Colonic mucosa (tissue), 4 donors: ENCODE measurements around the gene CNFN. TPM values are rescaled to one million over a fixed set of nuclear protein-coding genes. Genes with fewer than 3 reads are reported as not detected.

Source experiments
- DNase-seq: peaks from one replicate; pipeline ENCODE4 v3.0.0-alpha.2; 2020
- H3K27ac ChIP-seq: fragments of 200-600 bp; one replicate; pipeline ENCODE4 v1.8.0; 2021
- H3K27me3 ChIP-seq: fragments of 200-600 bp; one replicate; pipeline ENCODE4 v1.8.0; 2021
- H3K36me3 ChIP-seq: fragments of 200-600 bp; one replicate; pipeline ENCODE4 v1.8.0; 2021
- H3K4me1 ChIP-seq: fragments of 200-600 bp; one replicate; pipeline ENCODE4 v1.8.0; 2021; ENCODE audit warnings: mild to moderate bottlenecking
- H3K4me3 ChIP-seq: fragments of 200-600 bp; one replicate; pipeline ENCODE4 v1.8.0; 2021
- H3K9ac ChIP-seq, 2 donors: one replicate each; pipeline ENCODE4 v1.7.0; 2013; ENCODE audit warnings: control low read depth in 2 of 2, low read depth in 2 of 2, low read length in 2 of 2
- H3K9me3 ChIP-seq: fragments of 200-600 bp; one replicate; pipeline ENCODE4 v1.8.0; 2021
- CTCF ChIP-seq: fragments of 200-600 bp; IDR thresholded peaks from one replicate; pipeline ENCODE4 v1.8.0; 2022; ENCODE audit warnings: antibody characterized with exemption, mild to moderate bottlenecking
- intact Hi-C: fragments of 100-400 bp; cut with DNase I; formaldehyde crosslinking; loops from one replicate; pipeline ENCODE4 v1.14.1; 2022
- total RNA-seq, 2 donors: library from RNA; stranded (reverse); fragmentation: NEBNext Ultra II Directional in 1 of 2; extraction: Animal tissue kit (Norgen Biotek cat#: 25700) in 1 of 2; gene quantifications; one replicate each; pipeline ENCODE4 v1.2.1, GENCODE V29; 2021
- donor health status: healthy.
- donor health status: DM: no; HTN: no; CAD: no.
- donor health status: DM: no; HTN: no; CAD: no.

CNFN gene
- total RNA-seq, 2 donors from 2014 or later: 4.7 to 5.5 TPM

GRCh38 chr19:42353341-42354015 lies 36.6 kb downstream of the CNFN start:
- intact Hi-C loops: no loop called here
- H3K36me3 ChIP-seq: no peaks in the 10 kb centered on the region
- DNase-seq: no peak

GRCh38 chr19:42352301-42353259 lies 37.5 kb downstream of the CNFN start:
- Histone ChIP-seq H3K4me1 (no peaks in the 10 kb centered on the region), H3K9me3 (no peaks in the 10 kb centered on the region), H3K27me3 (no peaks in the 10 kb centered on the region), H3K4me3 (no peak overlapping the region), H3K36me3 (no peaks in the 10 kb centered on the region), H3K27ac (no peak overlapping the region), H3K9ac (no peak overlapping the region)
- no peak for DNase-seq
- no peak for TF ChIP-seq CTCF
- intact Hi-C loops: no loop called here

More at GRCh38 chr19:42353341-42354015, 36.6 kb downstream of the CNFN start:
- no peaks in the 10 kb centered on the region for H3K9me3 ChIP-seq
- H3K27me3 ChIP-seq: no peaks in the 10 kb centered on the region
- no peak overlapping the region for H3K9ac ChIP-seq
- no peak for TF ChIP-seq CTCF
- H3K4me3 ChIP-seq: no peak overlapping the region
- no peaks in the 10 kb centered on the region for H3K4me1 ChIP-seq
- H3K27ac ChIP-seq: no peak overlapping the region

GRCh38 chr19:42351079-42351735 lies 38.9 kb downstream of the CNFN start:
- no peak overlapping the region for H3K9ac ChIP-seq
- H3K27me3 ChIP-seq: no peaks in the 10 kb centered on the region
- H3K27ac ChIP-seq: no peak overlapping the region
- no peaks in the 10 kb centered on the region for H3K9me3 ChIP-seq
- no peak overlapping the region for H3K4me3 ChIP-seq
- no peaks in the 10 kb centered on the region for H3K4me1 ChIP-seq
- intact Hi-C loops: no loop called here
- no peak for DNase-seq
- TF ChIP-seq CTCF: no peak
- H3K36me3 ChIP-seq: no peaks in the 10 kb centered on the region

GRCh38 chr19:42350417-42350816 lies 39.7 kb downstream of the CNFN start:
- H3K27ac ChIP-seq: no peak overlapping the region

More at GRCh38 chr19:42350417-42350816, 39.7 kb downstream of the CNFN start:
- no peaks in the 10 kb centered on the region for H3K27me3 ChIP-seq
- no peak for TF ChIP-seq CTCF
- no peaks in the 10 kb centered on the region for H3K4me1 ChIP-seq
- intact Hi-C loops: no loop called here
- no peak overlapping the region for H3K9ac ChIP-seq
- no peak for DNase-seq
- H3K36me3 ChIP-seq: no peaks in the 10 kb centered on the region
- H3K9me3 ChIP-seq: no peaks in the 10 kb centered on the region
- H3K4me3 ChIP-seq: no peak overlapping the region
